Stimulated activated CD8-positive, alpha-beta memory T cell treated with anti-CD3 and anti-CD28 coated beads, Interleukin-4, amount 100 ng/mL, for 24 hours (primary cell): ENCODE results near the gene ZNF679.
A peak's percentile ranks its signal among the peaks of the same experiment; 100 is the strongest.
"Not testable (repeated sequence)": the region's sequence is repeated elsewhere in the genome, so short reads cannot be mapped to it uniquely, and the experiment has no call there.

ENCODE experiments used
- DNase-seq: peaks from one replicate; pipeline ENCODE4 v3.0.0-alpha.2; 2020; ENCODE audit warnings: low read depth

Gene ZNF679

DNA sequence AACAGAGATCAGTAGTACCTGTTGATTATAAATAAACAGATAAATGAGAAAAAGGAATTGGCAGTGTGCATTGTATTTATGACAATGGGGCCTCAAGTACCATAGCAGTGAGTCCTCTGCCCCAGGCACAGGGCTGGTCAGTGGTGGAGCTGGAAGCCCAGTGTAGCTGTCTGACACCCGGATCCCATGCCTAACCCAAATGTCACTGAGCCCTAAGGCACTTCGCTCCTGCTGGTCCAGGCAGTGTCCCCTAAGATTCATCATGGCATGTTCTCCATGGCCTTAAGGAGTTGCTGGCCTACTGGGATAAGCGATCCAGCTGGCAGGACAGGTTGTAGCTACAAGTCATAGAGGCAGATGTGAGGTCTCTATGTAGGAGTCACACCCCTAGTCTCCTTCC lies 82.2 kb downstream of the ZNF679 start:
- no peak for DNase-seq

DNA sequence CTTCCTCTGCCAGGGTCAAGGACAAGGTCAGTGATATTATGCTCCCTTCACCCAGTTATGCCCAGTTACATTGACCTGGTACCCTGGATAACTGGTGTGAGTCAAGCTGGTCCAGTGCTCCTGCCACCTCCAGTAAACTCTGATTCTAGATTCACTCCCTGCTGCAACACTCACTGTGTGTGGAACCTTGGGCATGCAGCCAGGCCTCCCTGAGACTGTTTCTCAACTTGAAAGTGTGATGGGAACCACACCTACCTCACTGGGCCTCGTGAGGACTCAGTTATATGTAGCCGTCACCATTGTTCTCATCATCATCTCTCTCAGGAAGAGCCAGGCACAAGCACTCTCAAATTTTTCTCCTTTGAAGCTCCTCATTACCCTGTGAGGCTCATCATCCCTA lies 84.6 kb downstream of the ZNF679 start:
- no peak for DNase-seq

DNA sequence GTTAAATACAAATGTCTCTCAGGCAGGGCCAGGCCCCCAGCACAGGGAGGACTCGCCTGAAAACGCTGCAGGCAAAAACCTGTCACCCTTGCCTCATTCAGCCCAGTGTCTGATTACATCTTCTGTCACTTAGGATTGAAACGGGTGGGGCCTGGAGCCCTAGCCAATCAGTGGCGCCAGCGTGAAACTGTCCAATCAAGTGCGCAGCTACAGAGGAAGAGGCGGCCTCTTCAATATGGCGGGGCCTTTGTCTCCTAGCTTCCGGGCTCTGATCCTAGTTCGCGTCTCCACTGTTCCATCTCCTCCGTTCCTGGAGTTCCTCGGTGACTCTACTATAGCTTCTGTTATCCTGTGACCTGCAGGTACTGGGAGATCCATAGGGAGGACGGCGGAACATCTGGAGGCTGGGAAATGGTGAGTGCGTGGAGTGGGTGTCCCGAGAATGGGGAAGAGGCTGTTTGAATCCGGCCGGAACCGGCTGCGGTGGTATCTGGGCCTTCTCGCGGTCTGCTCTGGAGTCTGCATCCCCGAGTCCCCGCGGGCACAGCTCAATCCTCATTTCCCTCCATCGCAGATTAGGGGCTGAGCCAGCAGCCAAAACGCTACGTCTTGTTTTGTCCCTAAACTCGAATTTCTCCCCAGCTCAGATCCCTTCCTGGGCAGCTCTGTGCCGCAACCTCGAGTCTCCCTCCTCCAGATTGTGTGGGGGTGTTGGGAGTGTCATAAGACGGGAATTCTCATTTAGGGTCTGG lies 85.6 kb downstream of the ZNF679 start, which contains the start of gene ZNF736:
Gene ZNF736 (plus strand): TSS at position 222 of the 752 bp plus-strand sequence. CDS start 190 bp downstream, at position 412.
- peak; percentile 75 for DNase-seq

DNA sequence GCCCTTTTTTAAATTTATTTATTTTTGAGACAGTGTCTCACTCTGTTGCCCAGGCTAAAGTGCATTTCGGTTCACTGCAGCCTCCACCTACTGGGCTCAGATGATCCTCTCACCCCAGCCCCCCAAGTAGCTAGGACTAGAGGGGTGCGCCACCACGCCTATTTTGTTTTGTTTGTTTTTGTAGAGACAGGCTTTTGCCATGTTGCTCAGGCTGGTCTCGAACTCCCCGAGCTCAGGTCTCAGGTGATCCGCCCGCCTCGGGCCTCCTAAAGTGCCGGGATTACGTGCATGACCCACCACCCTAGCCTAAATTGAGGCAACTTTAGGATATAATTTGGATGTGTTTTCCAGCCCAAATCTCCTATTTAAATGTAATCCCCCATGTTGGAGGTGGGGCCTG lies 86.3 kb downstream of the ZNF679 start:
- no peak for DNase-seq

DNA sequence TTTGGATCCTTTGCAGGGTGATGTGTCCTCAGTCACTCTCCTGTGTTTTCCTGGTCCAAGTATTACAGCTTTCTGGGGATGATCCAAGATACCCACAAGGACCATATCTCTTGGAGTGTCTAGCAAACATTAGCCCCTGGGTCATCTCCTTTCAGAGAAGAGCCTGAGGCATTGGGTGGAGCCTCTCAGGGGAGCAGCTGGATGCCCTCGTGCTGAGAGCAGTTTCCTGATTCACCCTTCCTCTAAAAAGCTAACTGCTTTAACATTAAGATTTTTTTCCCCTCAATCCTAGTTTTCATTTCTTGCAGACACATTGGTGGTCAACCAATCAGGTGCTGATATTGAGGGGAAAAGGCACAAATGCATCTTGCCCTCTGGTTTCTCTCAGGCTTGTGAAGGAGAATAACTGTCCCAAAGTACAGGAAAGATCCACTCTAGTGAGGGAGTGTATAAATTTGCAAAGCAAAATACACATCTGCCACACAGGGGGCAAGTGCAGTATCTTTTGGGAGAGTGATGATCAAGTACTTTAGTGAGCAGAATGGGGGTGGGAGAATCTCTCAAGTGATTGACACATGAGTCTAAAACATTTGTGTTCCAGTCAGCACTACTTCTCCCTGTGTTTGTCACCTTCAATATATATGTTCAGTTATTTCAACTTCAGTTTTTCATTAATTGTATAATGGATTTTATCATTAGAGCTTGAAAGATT lies 87.9 kb downstream of the ZNF679 start:
- DNase-seq = not testable (repeated sequence)
